ENCODE measurements around the gene MALRD1.

The MALRD1 gene

DNA sequence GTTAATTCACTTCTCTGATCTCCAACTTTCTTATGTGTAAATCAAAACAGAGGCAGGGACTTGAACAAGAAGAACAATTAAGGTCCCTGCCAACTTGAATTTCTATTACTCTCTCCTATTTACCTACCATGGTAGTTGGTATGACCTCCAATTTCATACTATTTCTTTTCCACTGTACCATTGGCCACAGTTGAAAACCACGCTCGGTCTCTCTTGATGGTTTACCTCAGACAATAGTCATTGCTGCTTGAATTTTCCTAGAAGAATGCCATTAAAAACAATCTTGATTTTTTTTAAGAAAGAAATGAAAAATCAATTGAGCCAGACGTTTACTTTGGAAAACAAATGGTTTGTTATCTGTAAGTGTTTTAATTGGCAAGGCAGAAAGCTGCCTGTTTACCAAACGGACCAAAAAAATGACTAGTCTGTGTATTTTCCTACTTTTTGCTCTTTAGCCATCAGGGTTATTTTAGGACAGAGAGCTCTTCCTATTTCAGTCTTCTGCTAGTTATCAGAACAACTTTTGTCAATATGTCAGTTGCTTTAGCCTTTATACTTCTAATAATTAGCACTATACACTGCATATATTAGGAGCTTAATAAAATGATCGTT lies 610.1 kb downstream of the MALRD1 start:
- DNase-seq = no peak

DNA sequence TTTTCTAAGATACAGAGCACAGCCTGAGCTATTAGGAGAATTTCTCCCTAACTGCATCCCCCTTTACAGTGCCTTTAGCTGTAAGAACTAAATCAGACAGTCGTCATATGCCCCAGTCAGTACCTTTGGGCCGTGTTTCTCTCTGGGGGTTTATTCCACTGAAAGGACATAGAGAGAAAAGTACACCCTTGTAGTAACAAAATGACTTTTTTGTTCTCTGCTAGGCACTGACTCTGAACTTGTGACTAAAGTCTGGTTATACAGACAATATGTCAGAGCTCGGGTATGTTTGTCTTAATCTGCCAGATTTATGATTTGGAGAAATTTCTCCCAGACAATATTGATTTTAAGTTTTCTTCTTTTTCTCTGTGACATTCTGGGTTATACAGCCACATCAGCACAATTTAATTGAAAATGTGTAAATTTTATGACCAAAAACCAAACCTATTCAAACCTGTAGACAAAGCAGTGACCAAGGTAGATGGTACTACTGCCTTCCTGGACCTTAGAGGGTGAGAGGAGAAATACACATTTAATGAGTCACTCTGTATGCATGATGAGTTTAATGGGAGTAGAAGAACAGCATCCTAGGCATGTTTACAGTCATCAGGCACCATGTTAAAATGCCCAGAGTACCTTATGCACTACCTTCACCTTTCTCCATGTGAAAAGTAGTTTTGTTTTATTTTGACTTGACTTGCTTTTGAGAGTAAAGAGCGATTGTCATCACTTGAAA lies 611.5 kb downstream of the MALRD1 start:
- DNase-seq = no peak

DNA sequence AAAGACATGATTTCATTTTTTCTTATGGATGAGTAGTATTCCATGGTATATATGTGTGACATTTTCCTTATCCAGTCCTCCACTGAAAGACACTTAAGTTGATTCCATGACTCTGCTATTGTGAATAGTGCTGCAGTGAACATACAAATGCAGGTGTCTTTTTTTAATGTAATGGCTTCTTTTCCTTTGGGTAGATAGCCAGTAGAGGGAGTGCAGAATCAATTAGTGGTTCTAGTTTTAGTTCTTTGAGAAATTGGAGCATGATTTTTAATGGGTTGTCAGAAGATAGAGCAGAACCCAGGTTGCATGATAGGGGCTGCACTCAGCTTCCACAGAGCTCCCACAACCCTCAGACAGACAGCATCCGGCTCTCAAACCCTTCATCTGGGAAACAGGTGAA lies 614.7 kb downstream of the MALRD1 start:
- peak; percentile 19 for DNase-seq

DNA sequence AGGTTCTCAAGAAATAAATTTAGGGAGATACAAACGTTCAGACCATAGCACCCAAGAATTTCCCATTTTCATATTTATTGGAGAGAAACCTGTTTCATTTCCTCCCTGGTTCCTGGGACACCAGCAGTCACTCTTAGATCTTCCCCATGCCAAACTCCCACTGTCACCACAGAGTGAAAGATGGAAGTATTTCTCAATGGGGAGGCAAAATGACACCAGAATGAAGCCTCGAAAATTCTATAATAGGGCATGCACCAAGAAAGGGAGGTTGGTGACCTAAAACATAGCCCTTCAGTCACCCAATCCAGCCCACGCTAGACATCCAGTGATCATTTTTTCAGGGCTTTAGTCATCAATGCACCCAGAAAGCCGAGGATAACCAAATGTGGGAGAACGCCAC lies 619.5 kb downstream of the MALRD1 start:
- DNase-seq = no peak

DNA sequence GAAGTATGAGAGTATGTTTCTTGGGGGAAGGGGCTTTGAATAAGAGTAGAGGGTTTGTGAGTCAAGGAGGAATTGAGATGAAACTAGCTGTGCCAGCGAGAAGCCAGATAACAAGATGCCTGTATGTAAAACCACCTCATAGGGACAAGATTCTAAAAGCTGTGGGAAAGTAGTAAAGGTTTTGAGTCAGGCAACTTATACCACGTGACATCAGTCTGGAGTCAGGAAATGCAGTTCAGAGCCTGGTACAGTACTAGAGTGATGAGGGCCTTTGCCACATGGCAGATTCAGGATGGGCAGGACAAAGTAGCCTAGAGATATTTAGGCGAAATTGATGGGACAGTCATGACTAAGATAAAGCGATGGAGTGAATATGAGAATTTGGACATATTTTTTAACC lies 627.5 kb downstream of the MALRD1 start:
- DNase-seq = no peak

DNA sequence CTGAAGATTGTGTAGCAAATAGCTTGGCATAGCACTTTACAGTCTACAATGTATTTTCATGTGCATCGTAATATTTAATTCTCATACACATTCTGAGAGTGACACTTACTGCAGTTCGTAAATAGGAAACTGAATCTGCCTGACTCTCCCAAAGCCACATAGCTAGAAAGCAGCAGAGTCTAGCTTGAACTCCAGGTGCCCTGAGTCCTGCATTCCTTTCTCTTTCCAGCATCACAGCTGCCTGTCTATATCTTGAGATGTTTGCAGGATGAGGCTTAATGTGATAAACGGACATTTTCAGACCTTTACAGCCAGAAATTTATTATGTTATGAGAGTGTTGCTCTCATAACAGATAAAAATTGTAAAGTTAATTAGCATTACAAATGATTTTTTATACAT lies 634.8 kb downstream of the MALRD1 start:
- DNase-seq = no peak

DNA sequence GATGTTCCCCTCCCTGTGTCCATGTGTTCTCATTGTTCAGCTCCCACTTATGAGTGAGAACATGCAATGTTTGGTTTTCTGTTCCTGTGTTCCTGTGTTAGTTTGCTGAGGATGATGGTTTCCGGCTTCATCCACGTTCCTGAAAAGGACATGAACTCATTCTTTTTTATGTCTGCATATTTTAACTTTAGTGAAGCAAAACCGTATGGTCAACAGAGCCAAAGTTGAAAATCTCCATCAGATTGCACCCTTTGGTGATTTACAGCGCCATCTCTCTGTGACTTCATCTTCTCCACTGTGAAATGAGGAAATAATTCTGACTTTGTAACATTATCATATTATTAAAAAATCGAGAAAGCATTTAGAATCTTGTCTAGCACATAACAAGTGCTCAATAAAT lies 635.4 kb downstream of the MALRD1 start:
- DNase-seq = no peak

DNA sequence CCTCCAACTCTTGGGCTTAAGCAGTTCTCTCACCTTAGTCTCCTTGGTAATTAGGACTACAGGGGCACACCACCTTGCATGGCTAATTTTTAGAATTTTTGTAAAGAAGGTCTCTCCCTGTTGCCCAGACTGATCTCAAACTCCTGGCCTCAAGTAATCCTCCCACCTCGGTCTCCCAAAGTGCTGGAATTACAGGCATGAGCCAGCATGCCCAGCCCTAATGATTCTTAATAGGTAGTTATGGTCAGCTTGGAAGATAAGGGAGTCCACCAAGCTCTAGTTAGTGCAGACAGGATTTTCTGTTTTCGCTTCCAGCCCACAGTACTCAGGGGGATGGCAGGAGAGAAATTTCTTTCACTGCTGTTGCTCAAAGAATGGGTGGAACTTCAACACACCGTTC lies 639.7 kb downstream of the MALRD1 start:
- DNase-seq = no peak

DNA sequence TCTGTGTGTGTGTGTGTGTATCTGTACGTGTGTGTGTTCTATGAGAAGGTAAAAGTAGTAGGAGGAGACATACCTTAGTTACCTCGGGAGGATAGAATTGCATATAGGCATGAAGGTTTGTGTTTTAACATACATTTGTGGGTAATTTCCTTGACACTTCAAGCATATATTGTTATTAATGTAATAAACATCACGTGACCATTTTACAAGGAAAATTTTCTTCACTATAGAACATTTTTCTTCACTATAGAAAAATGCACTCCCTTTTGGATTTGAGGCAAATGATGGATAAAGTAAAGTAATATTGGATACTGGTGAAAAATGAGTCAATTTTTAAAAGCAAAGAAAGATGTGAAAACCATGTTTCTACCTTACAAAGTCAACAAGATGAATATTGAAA lies 640.6 kb downstream of the MALRD1 start:
- DNase-seq = no peak

DNA sequence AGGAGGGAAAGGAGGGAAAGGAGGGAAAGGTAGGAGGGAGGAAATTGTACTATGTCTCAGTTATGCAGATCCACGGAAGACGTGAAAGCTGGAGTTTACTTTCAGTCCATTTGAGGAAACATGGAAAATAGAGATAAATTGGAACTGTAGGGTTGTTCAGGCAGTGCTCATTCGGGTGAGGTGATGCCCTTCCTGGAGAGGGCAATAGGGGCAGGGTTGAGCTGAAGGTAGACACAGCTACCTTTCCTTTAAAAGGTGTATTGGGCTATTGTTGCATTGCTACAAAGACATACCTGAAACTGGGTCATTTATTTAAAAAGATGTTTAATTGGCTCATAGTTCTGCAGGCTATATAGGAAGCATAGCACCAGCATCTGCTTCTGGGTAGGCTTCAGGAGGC lies 650.7 kb downstream of the MALRD1 start:
- DNase-seq = no peak

DNA sequence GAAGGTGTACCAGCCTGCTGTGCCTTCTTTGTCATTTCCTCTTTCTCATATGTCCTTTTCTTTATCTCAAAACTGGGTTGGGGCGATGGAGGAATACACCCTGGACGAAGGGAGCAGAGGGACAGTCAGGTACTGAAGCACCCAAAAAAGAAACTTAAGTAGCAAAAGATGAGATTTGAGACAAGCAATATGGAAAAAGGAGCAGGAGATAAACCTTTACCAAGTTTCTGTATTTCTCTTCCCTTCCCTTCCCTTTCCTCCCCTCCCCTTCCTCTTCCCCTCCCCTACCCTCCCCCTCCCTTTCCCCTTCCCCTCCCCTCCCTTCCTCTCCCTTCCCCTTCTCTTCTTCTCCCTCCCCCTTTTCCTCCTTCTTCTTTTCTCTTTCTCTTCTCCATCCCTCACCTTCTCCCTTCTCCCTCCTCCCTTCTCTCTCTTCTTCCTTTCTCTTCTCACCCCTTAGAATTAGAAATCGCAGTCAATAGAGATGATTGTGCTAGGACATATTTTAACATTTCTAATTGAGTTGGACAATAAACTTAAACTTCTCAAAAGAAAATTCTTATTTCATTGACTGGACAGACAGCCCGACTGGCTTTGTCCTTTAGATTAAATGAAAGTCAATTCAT lies 652.9 kb downstream of the MALRD1 start:
- no peak for DNase-seq

DNA sequence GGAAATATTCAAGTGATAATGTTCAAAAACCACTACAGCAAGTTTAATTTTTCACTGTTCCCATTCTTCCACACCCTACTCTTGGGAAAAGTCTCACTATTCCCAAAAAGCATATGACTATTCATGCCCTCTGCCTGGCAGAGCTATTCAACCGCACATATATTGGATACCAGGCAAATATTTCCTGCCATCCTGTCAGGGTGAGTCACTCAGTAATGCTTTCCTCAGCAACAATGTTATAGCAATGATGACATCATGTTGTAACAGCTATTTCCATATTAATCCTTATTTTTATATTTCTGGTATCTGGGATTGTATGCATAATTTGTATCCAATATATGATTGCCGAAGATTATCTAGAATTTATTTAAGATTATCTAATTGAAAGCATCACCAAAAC lies 653.6 kb downstream of the MALRD1 start:
- DNase-seq = no peak

DNA sequence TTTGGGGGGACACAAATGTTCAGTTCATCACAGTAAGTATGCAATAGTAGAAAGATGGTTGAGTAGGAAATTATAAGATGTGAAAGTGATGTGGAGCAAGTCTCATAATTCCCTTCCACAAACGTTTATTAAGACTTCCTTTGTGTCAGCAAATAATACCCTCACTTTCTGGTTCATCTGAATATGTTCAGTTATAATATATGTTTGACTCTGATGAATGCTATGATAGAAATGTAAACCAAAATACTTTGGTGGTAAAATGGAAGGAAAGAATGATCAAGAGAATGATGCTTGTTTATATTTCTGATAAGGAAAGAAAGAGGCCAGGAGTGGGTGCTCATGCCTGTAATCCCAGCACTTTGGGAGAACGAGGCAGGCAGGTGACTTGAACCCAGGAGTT lies 655.9 kb downstream of the MALRD1 start:
- DNase-seq = no peak

DNA sequence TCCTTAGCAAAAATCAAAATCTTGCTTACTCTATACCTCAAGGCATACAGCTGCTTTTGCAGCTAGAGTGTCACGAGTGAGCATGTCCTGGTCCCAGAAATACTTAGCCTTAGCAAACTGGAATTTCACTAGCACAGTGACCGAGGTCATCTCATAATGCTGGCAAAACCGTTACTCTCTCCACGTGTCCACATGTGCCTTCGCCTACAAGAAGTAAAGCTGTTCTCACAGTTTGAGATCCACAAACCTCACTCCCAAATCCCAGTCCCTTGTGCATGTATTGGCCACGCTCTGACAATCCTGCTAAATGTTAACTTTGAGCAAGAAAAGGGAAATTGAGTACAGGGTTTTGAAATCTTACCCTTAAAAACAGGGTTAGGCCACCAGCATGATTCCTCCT lies 656.6 kb downstream of the MALRD1 start:
- DNase-seq = no peak

DNA sequence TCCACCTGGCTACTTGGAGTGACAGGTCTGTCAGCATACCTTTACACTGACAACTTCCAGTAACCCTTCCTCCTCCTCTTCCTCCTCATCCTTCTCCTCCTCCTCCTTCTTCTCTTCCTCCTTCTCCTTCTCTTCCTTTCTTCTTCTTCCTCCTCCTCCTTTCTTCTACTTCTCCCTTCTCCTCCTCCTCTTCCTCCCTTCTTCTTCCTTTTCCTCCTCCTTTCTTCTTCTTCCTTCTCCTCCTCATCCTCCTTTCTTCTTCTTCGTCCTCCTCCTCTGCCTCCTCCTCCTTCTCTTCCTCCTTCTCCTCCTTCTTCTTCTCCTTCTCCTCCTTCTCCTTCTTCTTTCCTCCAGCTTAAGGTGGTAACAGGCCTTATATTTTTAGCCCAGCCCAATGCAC lies 658.3 kb downstream of the MALRD1 start:
- DNase-seq = no peak

DNA sequence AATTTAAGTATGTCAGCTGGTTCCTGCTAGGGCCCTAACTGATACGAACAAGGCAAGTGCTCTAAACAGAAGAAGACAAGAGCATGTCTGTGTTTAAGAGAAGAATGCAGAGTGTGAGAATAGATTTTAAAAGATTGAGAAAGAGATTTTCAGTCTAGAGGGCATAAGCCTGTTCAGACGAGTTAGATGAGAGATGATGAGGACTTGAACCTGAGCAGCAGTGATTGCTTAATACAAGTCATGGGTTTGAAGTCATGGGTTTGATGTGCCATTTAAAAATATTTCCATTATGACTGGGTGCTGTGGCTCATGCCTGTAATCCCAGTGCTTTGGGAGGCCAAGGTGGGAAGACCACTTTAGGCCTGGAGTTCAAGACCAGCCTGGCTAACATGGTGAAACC lies 658.8 kb downstream of the MALRD1 start:
- DNase-seq = no peak

DNA sequence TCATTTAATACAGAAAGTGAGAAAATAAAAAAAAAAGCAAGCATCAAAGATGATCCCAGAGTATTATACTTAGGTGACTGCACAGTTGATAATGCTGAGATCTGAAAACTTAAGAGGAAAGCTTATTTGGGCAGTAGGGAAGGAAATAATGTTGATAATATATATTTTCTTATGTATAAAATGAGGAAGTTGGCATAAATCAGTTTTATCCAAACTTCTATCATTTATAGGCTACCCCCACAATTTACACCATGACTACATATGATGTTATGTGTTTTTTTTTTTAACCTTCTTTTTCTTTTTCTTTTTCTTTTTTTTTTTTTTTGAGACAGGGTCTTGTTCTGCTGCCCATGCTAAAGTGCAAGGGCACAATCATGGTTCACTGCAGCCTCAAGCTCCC lies 659.4 kb downstream of the MALRD1 start:
- no peak for DNase-seq

DNA sequence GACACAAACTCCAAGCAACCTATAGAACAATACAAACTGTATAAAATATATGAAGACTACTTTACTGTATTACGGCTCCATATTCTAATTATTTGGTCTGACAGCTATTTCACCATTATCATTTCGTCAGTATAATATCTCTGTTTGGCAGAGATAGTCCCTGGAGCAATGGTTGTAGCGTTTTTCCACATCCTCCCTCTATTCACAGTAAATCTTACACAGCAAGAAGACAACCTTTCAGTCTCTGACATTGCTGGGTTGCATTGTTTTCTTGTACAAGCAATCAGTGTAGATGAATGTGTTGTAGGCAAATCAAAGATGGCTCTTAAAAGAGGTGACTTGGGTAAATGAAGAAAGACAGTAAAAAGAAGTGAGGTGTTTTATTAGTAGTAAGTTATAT lies 662.0 kb downstream of the MALRD1 start:
- no peak for DNase-seq

DNA sequence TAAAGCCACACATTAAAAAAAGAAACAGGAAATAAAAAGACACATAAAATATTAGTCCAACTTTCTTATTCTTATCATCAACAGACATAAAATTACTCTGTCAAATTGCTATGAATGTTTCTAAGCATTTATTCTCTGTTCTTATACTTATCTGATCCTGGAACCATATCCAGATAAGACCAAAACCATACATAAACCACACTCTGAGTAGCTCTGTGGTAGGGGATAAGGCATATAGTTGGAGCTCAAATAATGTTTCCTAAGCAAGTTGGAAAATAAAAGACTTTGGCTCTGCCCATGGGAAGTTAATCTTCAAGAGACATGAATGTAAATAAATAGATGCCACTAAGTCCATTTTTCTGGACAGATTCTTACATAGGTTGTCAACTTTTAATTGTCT lies 664.6 kb downstream of the MALRD1 start:
- DNase-seq = peak; percentile 64

DNA sequence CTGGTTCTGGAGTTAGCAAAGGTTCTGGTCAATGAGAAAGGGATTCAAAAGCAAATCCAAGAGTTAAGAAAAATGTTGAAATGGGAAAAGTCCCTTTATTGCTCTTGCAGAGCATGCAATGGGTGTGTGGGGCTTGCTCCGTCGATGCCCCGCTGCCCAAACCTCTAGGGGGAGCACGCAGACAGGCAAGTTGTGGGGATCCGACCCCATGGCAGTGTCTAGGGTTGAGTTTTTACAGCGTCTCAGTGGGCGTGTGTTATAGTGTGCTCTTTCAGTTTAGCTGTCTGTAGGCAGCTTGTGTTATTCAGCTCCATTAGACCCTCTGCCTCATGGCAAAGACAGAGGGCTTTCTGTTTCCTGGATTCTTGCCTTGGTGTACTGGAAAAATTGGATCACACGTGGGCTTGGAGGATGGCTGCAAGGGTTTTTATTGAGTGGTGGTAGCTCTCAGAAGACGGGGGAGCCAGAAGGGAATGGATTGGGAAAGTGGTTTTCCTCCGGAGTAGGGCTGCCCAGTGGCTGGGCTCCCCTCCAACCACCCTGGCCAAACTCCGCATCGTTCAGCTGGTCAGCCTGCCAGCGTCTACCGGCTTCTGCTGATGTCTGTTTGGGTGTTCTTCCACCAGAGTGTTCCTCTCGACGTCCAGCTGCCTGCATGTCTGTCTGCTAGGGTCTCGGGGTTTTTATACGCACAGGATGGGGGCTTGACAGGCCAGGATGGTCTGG lies 665.4 kb downstream of the MALRD1 start:
- peak; percentile 73 for DNase-seq

DNA sequence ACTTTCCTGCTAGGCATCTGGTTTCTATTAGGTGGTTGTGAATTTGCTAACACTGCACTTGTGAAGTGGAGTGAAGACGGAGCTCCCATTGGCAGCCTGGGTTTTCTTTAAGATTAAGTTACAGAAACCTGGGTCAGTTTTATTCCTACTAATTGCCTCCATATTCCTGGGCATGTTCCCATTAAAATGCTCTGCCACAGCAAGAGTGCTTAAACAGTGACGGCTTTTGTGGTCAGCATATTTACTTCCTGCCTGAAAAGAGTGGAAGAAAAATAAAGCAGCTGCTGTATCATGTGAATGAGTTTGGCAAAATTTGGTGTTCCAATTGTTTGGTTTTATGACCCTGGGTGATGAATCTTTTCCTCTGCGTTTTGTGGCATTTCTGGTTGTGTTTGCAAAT lies 670.7 kb downstream of the MALRD1 start:
- DNase-seq = peak; percentile 44

DNA sequence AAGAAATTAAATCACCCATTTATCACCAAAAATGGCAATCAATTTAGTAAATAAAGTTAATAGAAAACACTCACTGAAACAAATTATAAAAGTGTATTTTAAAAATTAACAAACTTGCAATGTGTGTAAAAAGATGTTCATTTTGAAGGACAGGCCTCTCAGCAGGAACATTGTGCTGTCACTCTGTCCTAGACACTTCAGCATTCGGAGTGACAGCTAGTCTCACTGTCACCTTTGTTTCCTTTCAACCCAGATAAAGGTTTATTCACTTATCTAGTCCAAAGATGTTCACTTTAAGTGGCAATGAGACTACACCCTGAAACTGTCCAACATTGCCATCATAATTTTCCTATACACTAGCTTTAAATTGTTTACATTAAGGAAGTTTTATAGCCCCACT lies 675.7 kb downstream of the MALRD1 start:
- DNase-seq = peak; percentile 39

DNA sequence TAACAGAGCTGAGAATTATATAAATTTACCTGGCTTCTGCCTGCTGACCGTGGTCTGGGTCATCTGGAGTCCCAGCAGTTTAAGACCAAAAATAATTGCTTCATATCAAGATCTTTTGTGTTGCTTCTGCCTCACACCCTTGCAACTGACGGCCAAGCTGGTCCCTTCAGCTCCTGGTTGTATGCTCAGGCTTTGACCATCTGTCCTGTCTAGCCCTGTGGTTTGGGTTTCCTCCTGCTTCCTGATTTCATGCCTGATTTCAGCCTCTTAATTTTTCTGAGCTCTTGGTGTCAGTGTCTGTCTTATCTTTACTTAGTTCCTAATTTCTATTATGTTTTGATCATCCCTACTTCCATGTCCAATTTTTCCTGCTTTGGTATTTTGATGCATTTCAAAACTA lies 679.8 kb downstream of the MALRD1 start:
- DNase-seq = peak; percentile 83

DNA sequence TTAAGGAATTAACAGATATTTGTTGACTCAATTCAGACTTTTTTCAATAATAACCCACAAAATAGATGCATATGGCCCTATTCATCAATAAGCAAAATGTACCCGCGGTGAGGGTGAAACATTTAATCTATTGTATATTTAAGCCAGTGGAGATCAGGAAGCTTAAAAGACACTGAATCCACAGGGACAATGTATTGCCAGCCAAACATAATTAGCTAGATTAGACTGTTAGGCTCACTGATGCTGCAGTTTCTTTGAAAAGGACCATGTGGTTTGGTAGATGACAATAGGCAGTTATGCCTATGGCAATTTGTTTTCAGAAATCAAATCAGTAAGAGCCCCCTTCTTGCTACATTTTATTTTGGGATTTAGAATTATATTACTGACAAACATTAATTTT lies 680.4 kb downstream of the MALRD1 start:
- DNase-seq = peak; percentile 37
